Measurements from ENCODE around the gene HDAC4.

HDAC4 gene

GRCh38 chr2:239262484-239263230 is 138.2 kb downstream of the HDAC4 start:
- no peak for DNase-seq

GRCh38 chr2:239261796-239262483 is 138.9 kb downstream of the HDAC4 start:
- no peak for DNase-seq

DNA sequence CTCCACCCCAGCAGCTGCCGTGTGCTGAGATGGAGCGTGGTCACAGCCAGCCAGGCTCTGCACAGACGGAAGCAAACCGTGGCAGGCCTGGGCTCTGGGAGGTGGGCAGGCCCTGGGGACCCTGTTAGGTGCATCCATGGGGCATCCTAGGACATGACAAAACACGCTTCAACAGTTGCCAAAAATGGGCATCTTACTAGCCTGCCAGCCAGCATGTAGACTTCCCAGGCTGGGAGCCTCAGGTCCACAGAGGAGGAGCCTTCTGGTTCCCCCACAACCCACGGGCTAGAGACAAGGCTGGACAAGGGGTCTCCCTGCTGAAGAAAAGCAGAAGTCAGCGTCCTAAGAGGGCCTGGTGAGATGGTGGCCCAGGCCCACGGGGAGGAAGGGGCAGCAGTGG is 139.5 kb downstream of the HDAC4 start:
- no peak for DNase-seq

DNA sequence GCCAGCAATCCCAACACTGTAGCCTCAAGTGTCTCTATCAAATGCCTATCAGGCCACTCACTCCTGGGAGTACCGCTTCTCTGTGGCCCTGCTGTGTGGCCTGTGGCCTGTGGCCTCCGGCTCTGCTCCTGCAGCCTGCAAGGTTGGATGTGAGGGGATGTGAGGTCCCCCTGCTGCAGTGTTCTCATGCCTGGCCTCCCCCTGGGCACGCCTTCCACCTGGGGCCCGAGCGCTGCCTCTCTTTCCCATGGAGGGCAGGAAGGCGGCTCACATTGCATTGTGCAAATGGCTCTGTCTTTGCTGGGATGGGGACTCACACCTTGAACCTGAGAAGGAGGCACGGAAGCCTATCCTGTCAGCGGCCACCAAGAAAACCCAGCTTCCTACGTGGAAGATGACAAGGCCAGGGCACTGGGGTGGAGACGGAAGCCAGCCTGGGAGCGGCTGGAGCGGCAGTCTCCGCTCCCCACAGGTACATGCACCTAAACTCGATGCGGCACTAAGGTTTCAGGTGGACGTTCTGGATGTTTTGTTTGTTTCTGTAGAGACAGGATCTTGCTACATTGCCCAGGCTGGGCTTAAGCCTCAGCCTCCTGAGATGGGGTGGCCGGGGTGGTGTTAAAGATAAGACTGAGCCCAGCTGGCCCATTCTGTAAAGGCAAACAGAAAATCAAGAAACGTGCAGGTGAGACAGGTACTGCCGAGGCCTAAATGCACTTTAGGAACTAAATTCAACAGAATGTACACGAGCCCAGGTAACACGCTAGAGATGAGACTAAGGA is 140.1 kb downstream of the HDAC4 start:
- no peak for DNase-seq

DNA sequence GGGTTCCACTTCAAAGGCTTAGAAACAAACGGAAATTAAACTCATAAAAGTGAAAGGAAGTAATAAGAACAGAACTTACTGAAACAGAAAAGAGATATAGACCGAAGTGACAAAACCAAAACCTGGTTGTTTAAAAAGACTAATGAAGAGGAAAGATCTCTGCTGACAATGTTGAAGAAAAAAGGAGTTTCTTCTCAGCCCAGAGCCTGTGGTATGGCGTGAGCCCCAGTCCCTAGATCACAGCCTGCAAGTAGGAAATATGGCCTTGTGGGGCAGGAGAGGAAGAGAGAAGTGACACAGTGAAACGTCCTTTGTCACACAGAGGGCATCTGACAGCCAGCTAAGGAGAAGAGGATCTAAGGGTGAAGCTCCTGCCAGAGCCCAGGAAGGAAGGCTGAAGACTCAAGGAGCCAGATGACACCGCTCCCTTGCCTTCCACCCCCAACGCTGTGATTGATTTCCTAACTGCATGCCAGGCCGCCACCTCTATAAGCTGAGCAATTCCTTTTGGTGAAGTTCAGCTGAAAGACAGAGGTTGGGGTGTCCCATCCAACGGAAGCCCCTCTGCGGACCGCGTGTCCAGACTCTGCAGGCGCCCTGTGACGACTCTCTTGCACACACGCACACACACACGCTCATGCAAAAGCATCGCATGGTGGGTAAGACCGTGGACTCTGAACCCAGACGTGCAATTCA is 141.1 kb downstream of the HDAC4 start:
- DNase-seq = no peak

GRCh38 chr2:239259173-239259572 is 141.6 kb downstream of the HDAC4 start:
- DNase-seq = no peak

DNA sequence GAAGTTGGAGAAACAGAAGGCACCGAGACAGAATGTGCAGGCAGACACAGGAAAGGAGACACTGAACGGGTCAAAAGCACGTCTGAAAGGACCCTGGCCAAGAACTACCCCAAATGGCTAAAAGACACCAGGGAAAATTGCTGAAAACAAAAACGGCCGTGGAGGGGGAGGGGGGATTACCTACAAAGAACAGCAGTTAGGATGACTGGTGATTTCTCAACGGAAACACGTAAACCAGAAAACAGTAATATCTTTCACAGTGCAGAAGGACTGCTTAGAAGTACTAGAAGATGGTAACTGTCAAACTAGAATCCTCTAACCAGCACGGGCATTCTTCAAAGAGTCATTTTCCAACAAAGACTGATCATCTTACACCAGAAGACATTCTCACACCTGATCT is 142.6 kb downstream of the HDAC4 start:
- DNase-seq = no peak

- DNase-seq = no peak
These were observed 143.3 kb downstream of the HDAC4 start for GRCh38 chr2:239257511-239257937.

DNA sequence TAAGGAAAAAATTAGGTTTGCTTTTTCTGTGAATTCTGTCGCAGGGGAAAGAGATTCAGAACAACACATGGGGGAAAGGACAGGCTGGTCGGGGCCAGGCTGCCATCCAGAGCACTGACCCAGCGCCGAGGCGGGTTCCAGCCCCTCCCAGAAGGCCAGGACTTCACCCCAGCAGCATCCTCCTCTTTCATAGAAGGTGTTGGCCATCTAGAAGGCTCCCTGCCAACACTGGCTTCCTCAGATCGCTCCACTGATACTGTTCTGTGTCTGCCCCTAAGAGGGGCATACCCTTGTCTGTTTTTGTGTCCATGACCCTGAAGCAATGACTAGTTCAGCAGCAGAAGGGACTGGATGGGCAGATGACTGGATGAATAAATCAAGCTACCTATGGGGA is 144.5 kb downstream of the HDAC4 start:
- no peak for DNase-seq

- DNase-seq = peak; percentile 40
These were observed 145.0 kb downstream of the HDAC4 start for GRCh38 chr2:239255628-239256349.

GRCh38 chr2:239255218-239255617 is 145.6 kb downstream of the HDAC4 start:
- DNase-seq = no peak

DNA sequence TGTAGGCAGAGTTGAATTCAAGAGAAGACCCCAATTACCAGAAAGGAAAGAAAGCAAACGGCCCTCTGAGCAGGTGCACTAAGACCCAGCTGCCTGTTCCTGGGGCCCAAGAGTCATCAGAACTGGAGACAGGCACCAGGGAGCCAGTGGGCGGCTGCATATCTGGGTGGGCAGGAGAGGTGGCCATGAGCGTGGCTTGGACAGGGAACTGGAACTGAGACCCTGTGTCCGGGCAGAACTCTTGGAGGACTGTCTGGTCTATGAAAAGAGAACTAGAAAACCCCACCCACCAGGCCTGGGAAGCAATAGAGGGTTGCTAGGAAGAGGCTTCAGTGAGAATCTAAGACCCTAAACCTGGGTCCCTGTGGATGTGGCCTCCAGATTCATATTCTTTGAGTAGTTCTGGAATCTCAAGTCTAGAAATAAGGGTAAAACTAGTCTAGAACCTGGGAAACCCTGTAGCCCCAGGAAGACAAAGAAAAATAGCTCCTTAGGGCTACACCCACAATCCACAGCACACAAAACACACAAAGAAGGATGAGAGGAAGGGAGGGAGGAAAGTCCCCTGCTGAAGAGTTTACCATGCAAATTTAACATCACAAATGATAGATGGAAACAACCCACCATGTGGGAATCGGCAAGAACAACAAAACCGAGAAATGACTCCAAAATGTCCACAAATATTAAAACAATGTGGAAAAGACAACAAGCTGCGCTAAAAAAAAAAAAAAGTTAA is 147.0 kb downstream of the HDAC4 start:
- DNase-seq = no peak

DNA sequence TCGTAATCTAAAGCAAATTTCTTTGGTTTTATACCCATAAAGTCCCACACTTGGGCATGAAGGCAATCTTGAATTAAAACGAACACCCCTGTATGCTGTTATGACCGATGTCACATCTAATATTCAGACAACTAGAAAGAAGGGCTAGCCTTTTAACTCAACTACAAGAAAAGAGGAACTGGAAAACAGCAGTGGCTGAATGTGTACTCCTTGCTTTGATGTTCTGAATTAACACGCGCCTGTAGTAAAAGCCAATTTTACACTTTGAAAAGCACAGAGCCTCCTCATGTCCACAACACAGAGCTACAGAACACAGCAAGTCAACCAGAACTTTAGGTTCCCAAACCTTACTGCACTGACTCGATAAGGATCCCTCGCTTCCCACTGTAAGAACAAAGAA is 147.6 kb downstream of the HDAC4 start:
- no peak for DNase-seq

DNA sequence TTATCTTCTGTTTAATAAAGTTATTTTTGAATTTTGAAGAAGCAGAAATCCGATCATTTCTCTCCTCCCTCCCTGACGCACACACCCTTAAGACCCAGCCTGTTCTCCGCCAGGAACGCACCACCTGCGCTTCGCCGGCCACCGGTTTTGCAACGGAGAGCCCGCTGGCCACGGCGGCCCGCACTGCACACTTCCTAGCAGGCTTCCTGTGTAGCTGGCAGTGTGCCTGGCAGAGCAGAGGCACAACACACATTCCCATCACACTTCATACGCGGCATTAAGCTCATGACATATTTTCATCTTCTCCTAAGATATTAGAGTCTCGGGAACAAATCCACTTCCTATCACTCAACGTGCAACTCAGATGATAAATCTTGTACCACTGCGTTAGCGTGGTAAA is 148.0 kb downstream of the HDAC4 start:
- no peak for DNase-seq

DNA sequence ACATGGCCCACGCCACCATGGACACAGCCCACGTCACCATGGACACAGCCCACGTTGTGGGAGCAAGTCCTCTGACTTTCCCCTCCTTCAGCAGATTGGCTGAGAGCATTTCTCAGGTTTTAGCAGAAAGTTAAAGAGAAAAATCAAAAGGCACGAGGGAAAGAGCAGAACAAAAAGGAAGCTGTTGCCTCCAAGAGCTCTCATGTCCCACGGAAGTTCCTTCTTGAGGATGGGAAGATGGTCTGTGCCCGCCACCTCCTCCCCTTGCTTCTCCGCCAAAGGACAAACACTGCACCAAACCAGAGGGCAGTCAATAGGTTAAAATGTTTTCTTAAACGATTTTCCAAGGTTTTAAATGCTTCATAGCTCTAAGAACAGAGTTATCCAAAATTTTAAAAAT is 148.4 kb downstream of the HDAC4 start:
- no peak for DNase-seq

DNA sequence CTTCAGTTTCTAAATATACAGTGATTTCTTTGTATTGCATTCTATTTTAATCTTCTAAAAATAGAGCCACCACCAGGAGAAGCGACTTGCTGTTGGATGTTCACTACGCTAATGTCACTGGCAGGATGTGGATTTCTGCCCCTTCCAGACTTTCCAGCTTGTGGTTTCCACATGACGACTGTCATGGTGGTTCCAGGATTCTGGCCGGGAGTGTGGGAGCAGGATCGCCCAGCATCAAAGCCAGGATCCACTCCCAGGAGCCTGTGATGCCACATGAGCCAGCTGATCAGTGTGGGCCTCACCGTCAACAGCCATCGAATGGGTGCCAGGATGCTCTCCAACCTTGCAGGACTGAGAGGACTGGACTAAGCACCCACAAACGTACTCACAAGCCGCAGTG is 148.8 kb downstream of the HDAC4 start:
- no peak for DNase-seq

- no peak for DNase-seq
These were observed 150.4 kb downstream of the HDAC4 start for GRCh38 chr2:239250216-239251081.

- DNase-seq = peak; percentile 57
These were observed 151.0 kb downstream of the HDAC4 start for GRCh38 chr2:239249776-239250175.

GRCh38 chr2:239249048-239249447 is 151.8 kb downstream of the HDAC4 start:
- no peak for DNase-seq

- no peak for DNase-seq
These were observed 153.2 kb downstream of the HDAC4 start for GRCh38 chr2:239247401-239248245.

Data from NCI-H510A treated with DMSO at 0.1 percent for 48 hours (cell line).